ENCODE measurements around the gene MAGT1.
A peak's percentile ranks its signal among the peaks of the same experiment; 100 is the strongest.
"Not testable (repeated sequence)": the region's sequence is repeated elsewhere in the genome, so short reads cannot be mapped to it uniquely, and the experiment has no call there.

MAGT1 gene

DNA sequence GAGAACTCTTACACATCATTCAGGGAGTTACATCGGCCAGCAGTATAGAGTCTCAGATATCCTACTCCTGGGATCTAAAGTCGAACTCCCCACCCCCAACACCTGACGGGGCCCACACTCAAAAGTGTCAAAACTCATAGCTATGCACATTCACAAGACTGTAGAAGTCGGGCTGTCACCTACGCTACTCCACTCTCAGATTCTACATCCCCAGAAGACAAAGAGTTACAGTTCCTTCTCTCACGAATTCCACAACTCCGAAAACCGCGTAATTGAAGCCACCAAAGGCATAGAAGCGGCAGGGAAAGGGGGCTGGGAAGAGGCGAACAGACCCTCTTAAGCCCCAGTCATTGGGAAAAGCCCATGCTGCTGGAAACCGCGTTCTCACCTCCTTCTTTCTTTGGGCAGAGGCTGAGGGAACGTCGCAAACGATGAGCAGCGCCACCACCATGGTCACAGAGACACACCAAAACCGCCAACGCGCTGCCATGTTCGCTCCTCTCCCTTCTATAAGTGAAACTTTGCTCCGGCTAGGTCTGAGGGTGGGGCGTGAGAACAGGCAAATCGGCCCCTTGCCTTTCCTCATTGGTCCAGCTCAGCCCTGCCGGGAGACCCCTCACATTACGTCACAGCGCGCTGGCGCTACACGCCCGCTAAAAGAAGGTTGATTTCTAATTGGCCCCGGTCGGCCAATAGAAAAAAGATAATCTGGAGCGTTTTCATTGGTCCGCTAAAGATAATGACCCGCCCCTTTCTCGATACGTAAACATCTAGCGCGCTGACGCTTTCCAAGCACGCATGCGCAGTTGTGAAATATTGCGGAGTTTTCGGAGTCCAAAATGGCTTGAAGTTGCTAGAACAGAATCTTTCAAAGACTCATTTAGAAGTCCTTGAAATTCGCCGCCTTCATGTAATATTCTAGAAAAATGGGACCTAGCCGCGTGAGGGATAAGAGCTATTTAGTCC is at the start of gene MAGT1:
MAGT1 (minus strand) TSS at position 515 of the 966 bp plus-strand sequence; CDS start at position 490, 25 bp downstream.
- Histone ChIP-seq H3K4me3 (ENCODE audit: low read depth, low read length) (peak within 1 kb of the TSS; percentile 86), H3K27ac (peak within 1 kb of the TSS; percentile 93), H3K36me3 (replicated peaks) (no peaks in the 10 kb centered on the region), H3K27me3 (replicated peaks) (no peaks in the 10 kb centered on the region)
- peak; percentile 92 for DNase-seq
- TF ChIP-seq CTCF (IDR thresholded peaks at IDR 0.05; ENCODE audit: low read depth, low read length, missing control alignments): no peak
- in situ Hi-C loops (cut with HindIII; ENCODE audit: low pct_ligation_motif_present, low sequenced_read_pairs): no loop called here

DNA sequence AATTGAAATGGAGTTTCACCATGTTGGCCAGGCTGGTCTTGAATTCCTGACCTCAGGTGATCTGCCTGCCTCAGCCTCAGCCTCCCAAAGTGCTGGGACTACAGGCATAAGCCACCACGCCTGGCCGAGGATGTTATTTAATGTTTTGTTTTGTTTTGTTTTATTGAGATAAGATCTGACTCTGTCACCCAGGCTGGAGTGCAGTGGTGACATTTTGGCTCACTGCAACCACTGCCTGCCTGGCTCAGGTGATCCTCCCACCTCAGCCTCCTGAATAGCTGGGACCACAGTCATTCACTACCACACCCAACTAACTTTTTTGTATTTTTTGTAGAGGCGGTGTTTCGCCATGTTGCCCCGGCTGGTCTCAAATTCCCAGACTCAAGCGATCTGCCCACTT is 49.8 kb upstream of the MAGT1 start:
- in situ Hi-C loops (cut with HindIII; ENCODE audit: low pct_ligation_motif_present, low sequenced_read_pairs); H3K27ac ChIP-seq; DNase-seq; H3K36me3 ChIP-seq (replicated peaks); H3K27me3 ChIP-seq (replicated peaks); H3K4me3 ChIP-seq (ENCODE audit: low read depth, low read length): not testable (repeated sequence)

- no peak for DNase-seq
- in situ Hi-C loops (cut with HindIII; ENCODE audit: low pct_ligation_motif_present, low sequenced_read_pairs): no loop called here
- H3K27me3 ChIP-seq (replicated peaks): no peaks in the 10 kb centered on the region
- no peak overlapping the region for H3K27ac ChIP-seq
- TF ChIP-seq CTCF (IDR thresholded peaks at IDR 0.05; ENCODE audit: low read depth, low read length, missing control alignments): no peak
- no peak overlapping the region for H3K4me3 ChIP-seq (ENCODE audit: low read depth, low read length)
- H3K36me3 ChIP-seq (replicated peaks): no peaks in the 10 kb centered on the region
Measured at GRCh38 chrX:77938083-77938680, 42.9 kb upstream of the MAGT1 start.

- Histone ChIP-seq H3K36me3 (replicated peaks) (no peaks in the 10 kb centered on the region), H3K27ac (no peak overlapping the region), H3K27me3 (replicated peaks) (no peaks in the 10 kb centered on the region), H3K4me3 (ENCODE audit: low read depth, low read length) (no peak overlapping the region)
- no peak for TF ChIP-seq CTCF (IDR thresholded peaks at IDR 0.05; ENCODE audit: low read depth, low read length, missing control alignments)
- in situ Hi-C loops (cut with HindIII; ENCODE audit: low pct_ligation_motif_present, low sequenced_read_pairs): no loop called here
- DNase-seq: no peak
Measured at GRCh38 chrX:77937291-77937690, 42.1 kb upstream of the MAGT1 start.

- no peak for TF ChIP-seq CTCF (IDR thresholded peaks at IDR 0.05; ENCODE audit: low read depth, low read length, missing control alignments)
- Histone ChIP-seq H3K4me3 (ENCODE audit: low read depth, low read length) (no peak overlapping the region), H3K27me3 (replicated peaks) (no peaks in the 10 kb centered on the region), H3K27ac (no peak overlapping the region), H3K36me3 (replicated peaks) (no peaks in the 10 kb centered on the region)
- DNase-seq: no peak
- in situ Hi-C loops (cut with HindIII; ENCODE audit: low pct_ligation_motif_present, low sequenced_read_pairs): no loop called here
Measured at GRCh38 chrX:77936299-77936698, 41.1 kb upstream of the MAGT1 start.

GRCh38 chrX:77935886-77936285 is 40.7 kb upstream of the MAGT1 start:
- no peak for TF ChIP-seq CTCF (IDR thresholded peaks at IDR 0.05; ENCODE audit: low read depth, low read length, missing control alignments)
- DNase-seq: no peak
- Histone ChIP-seq H3K36me3 (replicated peaks) (no peaks in the 10 kb centered on the region), H3K27me3 (replicated peaks) (no peaks in the 10 kb centered on the region), H3K4me3 (ENCODE audit: low read depth, low read length) (no peak overlapping the region), H3K27ac (no peak overlapping the region)
- in situ Hi-C loops (cut with HindIII; ENCODE audit: low pct_ligation_motif_present, low sequenced_read_pairs): no loop called here
